Transverse colon (tissue), 3 donors: ENCODE data around the gene SHPK.

Source experiments
- EP300 ChIP-seq: sonication (generic); formaldehyde crosslinking; IDR thresholded peaks from one replicate; pipeline ENCODE4 v1.6.1; 2017; ENCODE audit warnings: antibody characterized with exemption, low read depth
- POLR2A ChIP-seq: fragments of 450-650 bp; IDR thresholded peaks from one replicate; pipeline ENCODE4 v1.6.1; 2016; ENCODE audit warnings: antibody characterized with exemption, mild to moderate bottlenecking, moderate library complexity
- TF ChIP-seq, protein P1 (sequence below), 5 experiments: fragments of 200-600 bp in 3 of 5; fragments of 450-650 bp in 2 of 5; sonication (generic) in 3 of 5; IDR thresholded peaks; 1 replicate in 2 of 5; 2 replicates in 3 of 5; pipeline ENCODE4 v1.5.1; 2016 to 2017; ENCODE audit warnings: antibody characterized with exemption in 5 of 5, inconsistent platforms in 3 of 5, mild to moderate bottlenecking in 2 of 5, moderate library complexity in 1 of 5

DNA sequence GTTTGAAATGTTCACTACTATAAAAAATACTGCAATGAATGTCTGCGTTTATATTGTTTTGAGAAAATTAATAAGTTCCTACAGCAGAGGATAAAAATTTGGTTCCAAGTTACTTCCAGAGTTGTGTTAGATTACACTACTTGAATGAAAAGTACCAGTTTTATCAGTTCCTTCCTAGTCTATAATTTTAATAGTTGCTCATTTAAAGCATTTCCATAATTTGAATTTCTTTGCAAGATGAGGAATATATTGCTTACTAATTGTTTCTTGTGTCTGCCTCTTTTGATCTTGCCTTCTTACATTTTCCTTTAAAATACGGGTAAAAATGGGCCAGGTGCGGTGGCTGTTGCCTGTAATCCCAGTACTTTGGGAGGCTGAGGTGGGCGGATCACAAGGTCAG, 36.5 kb upstream of the SHPK start:
- TF ChIP-seq, protein P1, sequence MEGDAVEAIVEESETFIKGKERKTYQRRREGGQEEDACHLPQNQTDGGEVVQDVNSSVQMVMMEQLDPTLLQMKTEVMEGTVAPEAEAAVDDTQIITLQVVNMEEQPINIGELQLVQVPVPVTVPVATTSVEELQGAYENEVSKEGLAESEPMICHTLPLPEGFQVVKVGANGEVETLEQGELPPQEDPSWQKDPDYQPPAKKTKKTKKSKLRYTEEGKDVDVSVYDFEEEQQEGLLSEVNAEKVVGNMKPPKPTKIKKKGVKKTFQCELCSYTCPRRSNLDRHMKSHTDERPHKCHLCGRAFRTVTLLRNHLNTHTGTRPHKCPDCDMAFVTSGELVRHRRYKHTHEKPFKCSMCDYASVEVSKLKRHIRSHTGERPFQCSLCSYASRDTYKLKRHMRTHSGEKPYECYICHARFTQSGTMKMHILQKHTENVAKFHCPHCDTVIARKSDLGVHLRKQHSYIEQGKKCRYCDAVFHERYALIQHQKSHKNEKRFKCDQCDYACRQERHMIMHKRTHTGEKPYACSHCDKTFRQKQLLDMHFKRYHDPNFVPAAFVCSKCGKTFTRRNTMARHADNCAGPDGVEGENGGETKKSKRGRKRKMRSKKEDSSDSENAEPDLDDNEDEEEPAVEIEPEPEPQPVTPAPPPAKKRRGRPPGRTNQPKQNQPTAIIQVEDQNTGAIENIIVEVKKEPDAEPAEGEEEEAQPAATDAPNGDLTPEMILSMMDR (IDR thresholded peaks at IDR 0.05) = no peak
- TF ChIP-seq POLR2A (no peak), EP300 (no peak)
